PC-3 (cell line): ENCODE results near the gene SFTPB.

Source experiments
- EZH2phosphoT487 ChIP-seq: fragments of 300-600 bp; sonication (generic); IDR thresholded peaks from 2 replicates; pipeline ENCODE4 v1.6.1; 2018; ENCODE audit warnings: mild to moderate bottlenecking, antibody characterized with exemption, low read length, borderline replicate concordance
- TF ChIP-seq, protein P1 (sequence below): fragments of 300-600 bp; sonication (generic); conservative IDR thresholded peaks from 2 replicates; pipeline ENCODE4 v1.5.1; 2017; ENCODE audit warnings: antibody characterized with exemption, low read depth, mild to moderate bottlenecking, low read length

DNA sequence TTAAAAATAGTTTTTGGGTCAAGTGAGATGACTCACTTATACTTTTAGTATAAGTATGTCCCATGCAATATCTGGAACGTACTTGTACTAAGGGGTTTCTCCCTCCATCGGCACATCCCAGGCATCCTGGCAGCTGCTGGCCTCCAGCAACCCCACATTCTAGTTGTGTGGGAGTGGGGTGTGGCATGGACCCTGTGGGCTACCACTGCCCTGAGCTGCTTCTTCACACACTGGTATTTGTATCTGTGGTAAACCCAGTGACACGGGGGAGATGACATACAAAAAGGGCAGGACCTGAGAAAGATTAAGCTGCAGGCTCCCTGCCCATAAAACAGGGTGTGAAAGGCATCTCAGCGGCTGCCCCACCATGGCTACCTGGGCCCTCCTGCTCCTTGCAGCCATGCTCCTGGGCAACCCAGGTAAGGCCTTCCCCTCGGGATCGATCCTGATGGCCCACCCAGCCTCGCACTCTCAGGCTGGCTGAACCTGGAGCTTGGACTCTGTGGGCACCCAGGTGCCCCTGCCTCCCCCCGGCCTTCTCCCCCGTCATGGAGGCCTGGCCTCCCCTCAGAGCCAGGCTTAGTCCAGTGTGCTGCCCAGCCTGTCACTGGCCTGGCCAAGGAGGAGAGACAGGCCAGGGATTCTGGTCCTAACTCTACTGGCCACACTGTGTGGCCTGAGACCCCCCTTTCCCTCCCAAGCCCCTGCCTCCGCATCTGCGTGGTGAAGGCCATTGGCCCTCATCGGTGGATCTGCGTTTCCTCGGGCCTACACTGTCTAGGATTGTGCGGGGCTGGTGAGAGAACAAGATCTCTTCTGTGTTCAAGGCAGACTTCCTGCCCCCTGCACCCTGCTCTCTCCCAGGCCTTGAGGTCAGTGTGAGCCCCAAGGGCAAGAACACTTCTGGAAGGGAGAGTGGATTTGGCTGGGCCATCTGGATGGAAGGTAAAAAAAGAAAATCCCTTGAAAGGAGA is 26.3 kb upstream of the SFTPB start, which contains the start of gene GNLY:
- TF ChIP-seq, protein P1, sequence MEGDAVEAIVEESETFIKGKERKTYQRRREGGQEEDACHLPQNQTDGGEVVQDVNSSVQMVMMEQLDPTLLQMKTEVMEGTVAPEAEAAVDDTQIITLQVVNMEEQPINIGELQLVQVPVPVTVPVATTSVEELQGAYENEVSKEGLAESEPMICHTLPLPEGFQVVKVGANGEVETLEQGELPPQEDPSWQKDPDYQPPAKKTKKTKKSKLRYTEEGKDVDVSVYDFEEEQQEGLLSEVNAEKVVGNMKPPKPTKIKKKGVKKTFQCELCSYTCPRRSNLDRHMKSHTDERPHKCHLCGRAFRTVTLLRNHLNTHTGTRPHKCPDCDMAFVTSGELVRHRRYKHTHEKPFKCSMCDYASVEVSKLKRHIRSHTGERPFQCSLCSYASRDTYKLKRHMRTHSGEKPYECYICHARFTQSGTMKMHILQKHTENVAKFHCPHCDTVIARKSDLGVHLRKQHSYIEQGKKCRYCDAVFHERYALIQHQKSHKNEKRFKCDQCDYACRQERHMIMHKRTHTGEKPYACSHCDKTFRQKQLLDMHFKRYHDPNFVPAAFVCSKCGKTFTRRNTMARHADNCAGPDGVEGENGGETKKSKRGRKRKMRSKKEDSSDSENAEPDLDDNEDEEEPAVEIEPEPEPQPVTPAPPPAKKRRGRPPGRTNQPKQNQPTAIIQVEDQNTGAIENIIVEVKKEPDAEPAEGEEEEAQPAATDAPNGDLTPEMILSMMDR: no peak
- no peak for TF ChIP-seq EZH2phosphoT487
